ENCODE measurements around the gene SIGLEC15.
A peak's percentile ranks its signal among the peaks of the same experiment; 100 is the strongest.

The SIGLEC15 gene

GRCh38 chr18:45879681-45880655 lies 54.5 kb downstream of the SIGLEC15 start:
- peak; percentile 100 for TF ChIP-seq CTCF (IDR thresholded peaks at IDR 0.05; ENCODE audit: low read depth, low read length, missing control alignments)
- peak; percentile 12 for DNase-seq (ENCODE audit: low read depth)
- H3K4me3 ChIP-seq (ENCODE audit: low read depth, low read length): no peak overlapping the region

GRCh38 chr18:45880876-45881558 lies 55.5 kb downstream of the SIGLEC15 start:
- DNase-seq (ENCODE audit: low read depth): no peak
- no peak for TF ChIP-seq CTCF (IDR thresholded peaks at IDR 0.05; ENCODE audit: low read depth, low read length, missing control alignments)
- H3K4me3 ChIP-seq (ENCODE audit: low read depth, low read length): no peak overlapping the region

GRCh38 chr18:45887585-45887984 lies 62.1 kb downstream of the SIGLEC15 start:
- no peak overlapping the region for H3K4me3 ChIP-seq (ENCODE audit: low read depth, low read length)
- TF ChIP-seq CTCF (IDR thresholded peaks at IDR 0.05; ENCODE audit: low read depth, low read length, missing control alignments): no peak
- no peak for DNase-seq (ENCODE audit: low read depth)

- TF ChIP-seq CTCF (IDR thresholded peaks at IDR 0.05; ENCODE audit: low read depth, low read length, missing control alignments): no peak
- no peak for DNase-seq (ENCODE audit: low read depth)
- H3K4me3 ChIP-seq (ENCODE audit: low read depth, low read length): no peak overlapping the region
These were observed 64.1 kb downstream of the SIGLEC15 start for GRCh38 chr18:45889419-45890064.

- no peak for TF ChIP-seq CTCF (IDR thresholded peaks at IDR 0.05; ENCODE audit: low read depth, low read length, missing control alignments)
- DNase-seq (ENCODE audit: low read depth): no peak
- H3K4me3 ChIP-seq (ENCODE audit: low read depth, low read length): no peak overlapping the region
These were observed 65.1 kb downstream of the SIGLEC15 start for GRCh38 chr18:45890606-45891005.

GRCh38 chr18:45891806-45892205 lies 66.3 kb downstream of the SIGLEC15 start:
- H3K4me3 ChIP-seq (ENCODE audit: low read depth, low read length): no peak overlapping the region
- no peak for TF ChIP-seq CTCF (IDR thresholded peaks at IDR 0.05; ENCODE audit: low read depth, low read length, missing control alignments)
- no peak for DNase-seq (ENCODE audit: low read depth)
